CD4-positive, alpha-beta T cell treated with Interleukin-2 at 100 ng/mL for 4 hours (primary cell): ENCODE results near the gene TAS2R14.

ENCODE experiments used
- DNase-seq: peaks from one replicate; pipeline ENCODE4 v3.0.0-alpha.2; 2020; ENCODE audit warnings: low spot score

Gene TAS2R14

DNA sequence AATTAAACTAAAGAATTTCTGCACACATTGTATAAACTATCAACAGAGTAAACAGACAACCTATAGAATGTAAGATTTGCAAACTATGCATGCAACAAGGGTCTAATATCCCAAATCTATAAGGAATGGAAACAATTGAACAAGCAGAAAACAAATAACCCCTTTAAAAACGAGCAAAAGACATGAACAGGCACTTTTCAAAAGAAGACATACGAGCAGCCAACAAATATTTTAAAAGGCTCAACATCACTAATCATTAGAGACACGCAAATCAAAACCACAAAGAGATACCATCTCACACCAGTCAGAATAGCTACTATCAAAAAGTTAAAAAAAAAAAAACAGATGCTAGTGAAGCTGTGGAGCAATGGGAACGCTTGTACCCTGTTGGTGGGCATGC, 34.4 kb downstream of the TAS2R14 start:
- DNase-seq = no peak

GRCh38 chr12:10901427-10901826, 37.6 kb downstream of the TAS2R14 start:
- DNase-seq = no peak

GRCh38 chr12:10900972-10901371, 38.1 kb downstream of the TAS2R14 start:
- DNase-seq = no peak

DNA sequence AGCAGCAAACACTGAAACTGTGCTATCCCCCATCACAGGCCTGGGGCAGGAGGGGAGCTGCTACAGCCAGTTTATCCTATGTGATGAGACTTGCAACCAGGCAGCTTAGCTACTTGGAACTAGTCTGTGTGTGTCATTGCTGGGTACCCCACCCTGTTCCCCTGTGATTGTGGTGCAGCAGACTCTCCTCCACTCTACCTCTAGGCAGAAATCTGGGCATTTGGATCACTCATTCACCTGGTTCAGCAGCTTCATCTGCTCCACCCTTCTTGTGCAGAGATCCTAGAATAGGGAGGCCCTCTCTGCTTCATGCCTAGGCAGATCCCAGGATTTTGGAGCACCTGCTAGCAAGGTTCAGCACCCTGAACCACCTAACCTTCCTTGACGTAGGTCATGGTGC, 38.5 kb downstream of the TAS2R14 start:
- no peak for DNase-seq

DNA sequence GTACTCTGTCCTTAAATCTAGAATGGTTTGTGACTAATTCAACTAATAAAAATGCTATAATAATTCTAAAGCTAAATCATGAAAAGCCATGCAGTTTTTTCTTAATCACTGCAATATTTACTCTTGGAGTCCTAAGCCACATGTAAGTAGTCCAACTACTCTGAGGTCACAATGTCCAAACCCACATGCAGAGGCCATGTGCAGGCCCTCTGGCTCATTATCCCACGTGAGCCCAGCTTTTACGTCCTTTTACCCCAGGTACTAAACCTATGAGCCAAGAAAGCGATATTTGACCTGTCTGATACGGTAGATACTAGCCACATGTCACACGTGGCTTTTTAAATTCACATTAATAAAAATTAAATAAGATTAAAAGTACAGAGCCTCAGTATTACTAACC, 42.2 kb downstream of the TAS2R14 start:
- no peak for DNase-seq

DNA sequence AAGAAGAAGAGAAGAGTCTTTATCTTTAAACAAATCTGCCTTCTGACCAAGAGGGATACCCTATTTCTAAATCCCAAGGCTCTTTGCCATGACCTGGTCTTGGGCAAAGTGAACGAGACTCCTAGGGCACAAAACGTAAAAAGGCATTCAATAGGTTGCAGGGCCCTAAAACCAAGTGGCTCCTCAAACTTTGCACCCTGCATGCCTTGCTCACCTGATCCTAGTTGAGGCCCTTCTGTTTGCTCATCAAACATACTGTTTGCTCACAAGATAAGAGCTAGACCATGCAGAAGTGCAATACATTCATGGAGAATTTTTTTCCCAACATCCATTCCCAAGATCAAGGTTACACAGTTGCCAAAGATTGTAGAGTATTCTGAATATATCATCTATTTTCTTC, 47.1 kb downstream of the TAS2R14 start:
- DNase-seq = no peak

GRCh38 chr12:10889226-10889625, 49.8 kb downstream of the TAS2R14 start:
- no peak for DNase-seq
